Islet precursor cell (in vitro differentiated cells): ENCODE data around the gene BORCS6.
"Not testable (repeated sequence)": the region's sequence is repeated elsewhere in the genome, so short reads cannot be mapped to it uniquely, and the experiment has no call there.

Source experiments
- DNase-seq: peaks from one replicate; pipeline ENCODE4 v3.0.0-alpha.2; 2018

BORCS6 gene

DNA sequence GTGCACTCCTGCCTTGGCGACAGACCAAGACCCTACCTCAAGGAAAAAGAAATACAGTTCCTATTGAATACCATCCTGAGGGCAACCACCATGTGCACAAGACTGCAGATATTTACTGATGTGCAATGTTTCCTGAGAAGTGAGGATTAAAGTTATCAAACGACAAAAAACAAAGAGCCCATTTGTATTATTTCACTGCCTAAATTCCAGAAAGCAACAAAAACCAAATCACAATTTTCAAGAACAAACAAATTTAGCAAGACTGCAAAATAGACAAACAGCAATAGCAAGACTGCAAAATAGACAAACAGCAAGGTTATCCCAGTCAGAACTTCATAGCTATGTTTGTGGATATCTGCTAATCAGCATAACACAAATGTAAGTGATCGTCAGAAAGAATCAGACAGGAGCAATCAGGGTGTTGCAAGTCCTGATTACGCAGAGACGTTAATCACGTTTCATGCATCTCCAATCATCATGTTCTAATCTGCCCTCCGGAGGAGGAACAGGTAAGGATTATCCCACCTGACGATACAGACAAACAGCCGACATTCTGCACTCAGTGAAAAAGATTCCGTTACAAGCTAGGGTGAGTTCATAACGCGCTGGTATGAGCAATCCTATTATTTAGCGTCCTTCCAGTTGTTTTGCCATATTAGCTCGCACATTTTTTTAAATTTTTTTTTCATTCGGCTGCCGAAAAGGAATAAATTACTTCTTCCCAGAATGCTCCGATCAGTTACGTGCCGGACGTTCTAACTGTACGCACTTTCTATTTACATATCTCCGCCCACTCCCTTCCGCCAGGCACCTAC, 16.7 kb downstream of the BORCS6 start:
- DNase-seq = peak; percentile 94

DNA sequence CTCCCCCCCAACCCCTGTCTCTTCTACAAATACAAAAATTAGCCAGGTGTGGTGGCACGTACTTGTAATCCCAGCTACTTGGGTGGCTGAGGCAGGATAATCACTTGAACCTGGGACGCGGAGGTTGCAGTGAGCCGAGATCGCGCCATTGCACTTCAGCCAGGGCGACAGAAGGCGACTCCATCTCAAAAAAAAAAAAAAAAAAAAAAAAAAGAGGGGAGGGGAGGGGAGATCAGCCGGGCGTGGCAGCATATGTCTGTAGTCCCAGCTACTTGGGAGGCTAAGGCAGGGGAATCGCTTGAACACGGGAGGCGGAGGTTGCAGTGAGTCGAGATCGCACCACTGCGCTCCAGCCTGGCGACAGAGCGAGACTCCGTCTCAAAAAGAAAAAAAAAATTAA, 19.8 kb downstream of the BORCS6 start:
- DNase-seq = not testable (repeated sequence)

DNA sequence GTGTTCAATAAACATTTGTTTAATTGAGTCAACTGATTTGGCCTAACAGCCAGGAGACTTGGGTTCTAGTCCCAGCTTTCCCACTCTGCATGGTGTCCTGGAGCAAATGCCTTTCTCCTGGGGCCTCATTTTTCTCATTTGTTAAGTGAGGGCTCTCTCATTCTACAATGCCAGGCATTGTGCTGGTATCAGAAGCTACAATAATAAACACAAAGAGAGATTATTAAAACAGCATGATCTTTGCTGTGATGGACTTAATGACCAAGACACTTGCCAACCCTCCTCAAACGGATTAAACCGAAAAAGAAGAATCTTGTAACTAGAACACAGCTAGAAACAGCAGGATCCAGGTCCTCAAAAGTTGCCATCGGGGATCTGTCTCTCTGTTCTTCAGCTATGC, 22.5 kb downstream of the BORCS6 start:
- no peak for DNase-seq

DNA sequence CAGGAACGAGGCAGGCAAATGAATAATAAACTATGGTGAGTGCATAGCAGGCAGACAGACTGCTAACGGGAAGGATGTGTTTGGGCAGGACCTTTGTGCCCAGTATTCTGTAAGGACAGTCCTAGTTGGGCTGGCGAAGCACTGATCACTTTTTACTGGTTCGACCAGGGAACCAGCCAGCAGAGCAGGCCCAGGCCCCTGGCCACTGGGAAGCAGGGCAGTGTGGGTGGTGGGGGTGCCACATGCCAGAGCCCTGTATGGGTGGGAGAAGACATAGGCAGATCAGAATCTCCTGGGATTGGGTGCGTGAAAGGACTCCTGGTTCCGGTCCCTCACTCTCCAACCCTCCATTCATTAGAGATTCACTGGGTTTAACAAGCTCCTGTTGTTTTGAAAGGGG, 23.2 kb downstream of the BORCS6 start:
- DNase-seq = peak; percentile 51

DNA sequence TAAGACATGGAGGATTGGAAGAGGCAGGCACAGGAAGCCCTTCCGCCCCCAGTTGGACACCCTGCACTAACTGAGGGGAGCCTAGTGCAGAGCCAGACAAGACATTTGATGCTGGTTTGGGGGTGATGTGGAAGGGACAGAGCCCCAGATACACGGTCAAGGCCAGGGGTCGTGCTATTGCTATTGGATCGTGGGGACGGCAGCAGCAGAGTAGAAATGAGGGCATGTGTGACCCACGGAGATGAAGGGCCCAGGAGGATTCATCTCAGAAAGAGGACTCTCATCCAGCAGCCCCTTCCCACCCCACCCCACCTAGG, 25.2 kb downstream of the BORCS6 start:
- DNase-seq = no peak

DNA sequence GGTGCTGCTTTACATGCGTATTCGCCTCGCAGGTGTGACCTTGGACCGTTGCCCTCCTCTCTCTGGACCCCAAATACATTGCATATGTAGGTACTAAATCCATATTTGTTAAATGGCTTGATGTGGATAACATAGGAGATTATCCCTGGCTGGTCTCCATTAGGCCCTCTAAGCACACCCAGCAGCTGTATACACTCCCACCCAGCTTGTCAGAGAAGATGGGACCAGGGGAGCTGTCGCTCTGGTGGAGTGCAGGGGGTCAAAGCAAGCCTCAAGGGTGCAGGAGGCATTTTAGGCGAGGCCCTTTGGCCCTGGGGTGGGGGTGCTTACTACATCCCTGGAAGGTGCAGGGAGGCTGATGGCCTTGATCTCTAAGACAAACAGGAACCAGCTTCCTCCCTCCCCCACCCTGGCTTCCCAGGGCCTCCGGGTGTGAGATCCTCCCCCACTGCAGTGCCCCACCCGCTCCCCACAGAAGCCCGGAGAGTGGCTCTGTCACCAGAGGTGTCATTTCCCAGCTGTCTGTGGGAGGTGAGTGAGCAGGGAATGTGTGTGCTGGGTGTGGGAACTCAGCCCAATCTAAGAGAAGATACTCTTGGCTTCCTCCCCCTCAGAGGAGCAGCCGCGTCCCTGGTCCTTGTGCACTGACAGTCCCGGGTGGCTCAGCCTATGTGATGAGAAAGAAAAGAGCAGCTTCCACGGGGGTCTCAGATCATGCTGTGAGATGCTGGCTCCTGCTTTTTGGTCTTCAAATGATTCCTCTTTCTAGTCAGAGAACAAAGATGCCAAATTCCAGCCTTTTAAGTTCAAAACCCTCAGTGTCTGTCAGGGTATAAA, 25.8 kb downstream of the BORCS6 start:
- DNase-seq = peak; percentile 77

DNA sequence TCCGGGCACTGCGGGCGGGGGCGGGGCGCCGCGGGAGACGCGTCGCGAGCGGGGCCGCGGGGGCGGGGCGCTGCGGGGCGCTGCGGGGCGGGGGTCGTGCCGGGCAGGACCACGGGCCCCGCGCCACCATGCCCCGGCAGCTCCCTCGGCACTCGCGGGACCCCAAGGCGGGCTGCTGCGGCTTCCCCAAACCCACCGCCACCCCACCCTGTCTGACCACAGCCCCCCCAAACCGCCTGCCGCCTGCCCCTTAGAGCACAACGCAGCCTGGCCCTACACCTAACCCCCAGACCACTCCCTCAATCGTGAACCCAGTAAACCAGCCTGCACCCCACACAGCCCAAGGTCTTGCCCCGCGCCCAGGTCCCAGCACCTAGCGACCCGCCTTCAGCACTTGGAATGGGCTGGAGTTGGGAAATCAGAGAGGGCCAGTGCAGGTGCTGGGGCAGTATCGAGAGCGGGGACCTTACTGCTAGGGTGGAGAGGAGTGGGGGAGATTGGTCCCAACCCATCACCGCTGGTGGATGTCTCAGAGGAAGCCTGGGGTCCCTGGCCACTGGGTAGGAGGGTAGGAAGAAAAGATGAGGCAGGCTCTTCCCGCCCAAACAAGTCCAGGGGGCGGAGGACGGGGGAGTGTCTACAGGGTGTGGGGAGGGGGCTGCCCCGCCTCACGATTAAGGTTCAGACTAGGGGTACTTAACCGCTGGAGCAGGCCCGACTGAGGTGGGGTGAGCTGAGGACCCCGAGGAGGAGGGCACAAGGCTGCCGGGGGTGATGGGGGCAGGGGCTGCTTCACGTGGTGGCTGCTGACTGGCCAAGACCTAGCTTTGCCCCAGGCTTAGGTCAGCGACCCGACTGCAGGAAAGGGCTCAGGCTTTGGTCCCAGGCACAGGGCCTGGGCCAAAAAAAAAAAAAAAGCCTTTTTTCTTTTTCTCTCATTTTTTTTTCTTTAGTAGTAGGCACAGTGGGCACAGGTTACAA, 26.7 kb downstream of the BORCS6 start:
- peak; percentile 79 for DNase-seq

DNA sequence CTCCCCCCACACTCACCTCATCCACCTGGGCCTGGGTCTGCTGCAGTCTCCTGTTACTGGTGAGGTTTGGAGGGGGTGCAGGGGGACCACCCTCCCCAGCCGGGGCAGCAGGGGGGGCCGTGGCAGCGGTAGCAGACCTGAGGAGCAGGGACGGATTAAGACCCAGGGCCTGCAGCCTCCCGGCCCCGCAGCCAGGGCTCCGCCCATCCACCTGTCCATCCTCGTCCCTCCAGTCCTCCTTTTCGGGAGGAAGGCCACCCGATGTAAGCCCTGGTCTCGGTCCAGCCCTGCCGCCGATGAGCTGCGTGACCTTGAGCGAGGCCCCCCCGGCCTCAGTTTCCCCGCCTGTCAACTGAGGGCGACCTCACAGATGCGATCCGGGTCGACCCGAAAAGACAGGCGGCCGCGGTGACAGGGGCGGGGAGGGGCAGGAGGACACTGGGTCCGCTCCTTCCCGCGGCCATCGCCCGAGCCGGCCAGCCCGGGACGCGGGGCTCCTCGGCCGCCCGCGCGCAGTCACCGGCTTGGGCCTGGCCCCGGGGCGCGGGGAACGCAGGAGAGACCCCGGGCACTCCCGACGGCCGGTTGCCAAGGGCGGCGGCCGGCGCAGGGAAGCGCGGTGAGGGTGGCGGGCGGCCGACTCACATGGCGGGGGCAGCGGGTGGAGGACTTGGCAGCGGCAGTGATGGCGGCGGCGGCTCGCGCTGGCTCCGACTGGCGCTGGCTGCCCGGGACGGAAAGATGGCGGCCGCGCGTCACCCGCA, 27.6 kb downstream of the BORCS6 start, which contains the start of gene VAMP2:
TSS of gene VAMP2 (minus strand) at position 716 of the 764 bp plus-strand sequence. CDS start at position 647, 69 bp downstream.
- DNase-seq = peak; percentile 86

DNA sequence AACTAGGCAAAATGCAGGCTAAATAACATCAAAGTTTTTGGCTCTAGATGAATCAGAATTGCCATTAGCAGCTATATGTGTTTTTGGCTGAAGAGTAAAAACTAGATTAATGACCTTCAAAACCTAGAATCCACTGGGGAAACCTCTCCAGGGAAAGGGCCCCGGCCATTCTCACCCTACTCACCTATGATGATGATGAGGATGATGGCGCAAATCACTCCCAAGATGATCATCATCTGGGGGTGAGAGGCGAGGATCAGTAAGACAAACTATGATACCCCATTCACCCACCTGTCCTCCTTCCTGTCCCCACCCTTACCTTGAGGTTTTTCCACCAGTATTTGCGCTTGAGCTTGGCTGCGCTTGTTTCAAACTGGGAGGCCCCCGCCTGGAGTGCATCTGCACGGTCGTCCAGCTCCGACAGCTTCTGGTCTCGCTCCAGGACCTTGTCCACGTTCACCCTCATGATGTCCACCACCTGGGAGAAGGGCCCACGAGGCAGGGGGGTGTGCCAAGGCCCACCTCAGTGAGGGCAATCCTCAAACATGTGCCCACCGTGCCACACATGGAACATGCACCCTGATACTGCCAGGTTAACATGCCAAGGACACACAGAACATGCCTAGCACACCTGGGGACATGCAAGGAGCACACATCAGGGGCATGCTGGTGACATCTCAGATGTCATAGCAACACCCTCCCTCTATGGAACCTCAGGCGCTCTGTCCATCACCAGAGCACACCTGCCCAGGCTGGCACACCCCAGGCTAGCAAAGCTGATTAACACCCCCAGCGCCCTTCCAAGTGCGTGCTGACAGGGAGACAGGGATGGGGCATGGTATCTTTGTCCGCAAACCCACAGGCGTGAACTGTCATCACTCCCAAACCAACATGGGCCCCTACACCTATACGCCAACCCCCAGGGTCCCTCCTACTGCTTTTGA, 28.4 kb downstream of the BORCS6 start:
- DNase-seq = peak; percentile 48

DNA sequence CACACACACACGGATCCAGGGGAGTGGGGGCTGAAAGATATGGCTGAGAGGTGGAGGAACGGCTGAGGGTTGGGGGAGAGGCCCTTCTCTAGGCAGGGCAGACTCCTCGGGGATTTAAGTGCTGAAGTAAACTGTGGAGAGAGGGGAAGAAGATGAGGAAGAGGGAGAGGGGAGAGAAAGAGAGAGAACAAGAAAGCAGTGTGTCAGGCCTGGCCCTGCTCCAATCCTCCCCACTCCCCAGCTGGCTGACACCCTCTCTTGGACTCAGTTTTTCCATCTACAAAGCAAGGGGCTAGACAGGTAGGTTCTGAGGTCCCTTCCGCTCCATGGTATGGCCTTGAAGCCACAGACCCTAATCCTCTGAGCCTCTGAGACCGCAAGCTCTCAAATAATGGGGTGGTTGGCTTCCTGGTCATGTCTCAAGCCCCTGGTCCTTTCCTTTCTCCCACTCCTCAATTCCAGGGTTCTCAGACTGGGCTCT, 29.2 kb downstream of the BORCS6 start:
- DNase-seq = peak; percentile 48

DNA sequence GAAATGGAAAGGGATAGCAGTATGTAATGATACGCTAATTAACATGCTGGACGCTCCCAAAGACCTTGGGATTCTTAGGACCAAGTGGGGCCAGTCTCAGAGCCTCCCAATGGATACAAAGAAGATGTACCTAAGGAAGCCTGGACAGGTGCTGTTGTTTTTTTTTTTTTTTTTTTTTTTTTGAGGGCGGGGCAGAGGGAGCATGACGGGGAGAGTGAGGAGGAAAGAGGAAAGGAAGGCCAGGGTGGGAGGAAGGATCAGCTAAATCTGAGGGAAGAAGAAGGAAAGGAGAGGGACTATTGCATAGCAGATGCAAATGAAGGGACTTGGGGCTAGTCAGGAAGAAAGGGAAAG, 29.8 kb downstream of the BORCS6 start:
- no peak for DNase-seq

DNA sequence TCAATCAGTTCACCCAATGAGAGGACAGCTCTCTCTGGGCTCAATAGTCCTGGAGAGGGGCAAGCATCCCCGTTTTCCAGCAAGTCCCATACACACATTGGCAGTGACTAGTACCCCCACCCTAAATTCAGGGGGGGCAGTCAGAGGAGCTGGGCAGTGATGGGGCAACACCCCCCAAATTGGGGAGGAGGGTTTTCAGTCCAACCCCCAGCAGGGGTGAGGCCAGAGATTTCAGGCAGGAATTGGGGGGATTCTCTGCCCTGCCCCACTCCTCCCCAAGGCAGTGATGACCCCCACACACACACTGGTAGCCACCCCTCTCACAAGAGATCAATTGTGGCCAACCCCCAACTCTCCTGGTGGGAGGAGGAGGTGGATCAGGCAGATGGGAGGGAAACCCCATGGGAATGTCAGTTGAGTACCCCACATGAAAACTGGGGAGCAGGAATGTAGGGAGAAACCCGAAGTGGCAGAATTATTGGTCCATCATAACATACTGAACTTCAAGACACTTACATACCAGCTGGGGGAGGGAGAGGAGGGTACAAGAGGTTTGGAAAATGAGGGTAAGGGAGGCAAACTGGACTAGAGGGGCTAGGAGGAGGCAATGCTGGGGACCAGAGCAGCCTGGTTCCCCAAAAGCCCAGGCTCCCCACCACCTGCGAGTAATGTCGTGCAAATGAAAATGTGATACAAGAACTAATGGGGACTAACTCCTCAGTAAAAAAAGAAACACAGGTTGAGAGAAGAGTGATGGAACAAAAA, 30.3 kb downstream of the BORCS6 start:
- DNase-seq = no peak

DNA sequence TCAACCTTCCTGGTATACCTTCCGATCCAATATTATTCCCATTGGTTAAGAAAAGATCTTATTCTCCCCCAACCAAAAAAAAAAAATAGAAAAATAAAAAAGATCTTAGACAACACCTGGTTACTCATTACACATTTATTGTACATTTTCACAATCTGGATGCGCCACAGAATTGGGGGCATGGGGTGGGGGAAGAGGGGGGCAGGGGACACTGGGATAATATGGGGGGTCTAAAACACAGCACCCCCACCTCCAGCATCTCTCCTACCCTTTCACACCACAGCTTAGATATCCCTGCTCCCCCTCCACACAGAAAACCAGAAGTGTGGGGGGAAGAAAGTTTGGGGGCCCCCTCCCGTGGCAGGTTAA, 31.0 kb downstream of the BORCS6 start:
- no peak for DNase-seq

DNA sequence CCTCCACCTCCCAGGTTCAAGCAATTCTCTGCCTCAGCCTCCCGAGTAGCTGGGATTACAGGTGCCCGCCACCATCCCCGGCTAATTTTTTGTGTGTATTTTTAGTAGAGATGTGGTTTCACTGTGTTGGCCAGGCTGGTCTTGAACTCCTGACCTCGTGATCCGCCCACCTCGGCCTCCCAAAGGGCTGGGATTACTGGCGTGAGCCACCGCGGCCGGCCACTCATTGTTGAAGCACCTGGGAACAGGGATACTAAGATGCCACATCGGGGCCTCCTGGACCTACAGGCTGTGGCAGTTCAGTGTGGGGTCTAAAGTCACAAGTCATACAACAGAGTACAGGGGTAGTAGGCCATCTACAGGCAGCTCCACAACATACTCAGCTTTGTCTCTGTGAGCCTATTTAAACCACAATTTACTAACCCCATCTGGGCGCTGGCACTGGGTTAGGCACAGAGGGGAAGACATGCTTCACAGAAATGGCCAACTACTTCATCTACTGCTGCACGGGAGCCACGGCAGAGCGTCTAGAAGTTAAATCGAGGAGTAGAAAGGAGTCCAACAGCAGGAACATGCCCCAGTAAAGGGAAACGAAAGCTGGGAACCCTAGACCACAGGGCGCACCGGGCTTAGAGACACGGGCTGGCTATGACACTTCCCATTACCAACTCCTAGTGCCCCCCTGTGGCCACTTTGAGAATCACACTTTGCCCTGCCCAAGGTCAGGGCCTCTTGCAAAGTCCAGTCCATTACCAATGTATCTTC, 31.5 kb downstream of the BORCS6 start:
- DNase-seq = peak; percentile 98

DNA sequence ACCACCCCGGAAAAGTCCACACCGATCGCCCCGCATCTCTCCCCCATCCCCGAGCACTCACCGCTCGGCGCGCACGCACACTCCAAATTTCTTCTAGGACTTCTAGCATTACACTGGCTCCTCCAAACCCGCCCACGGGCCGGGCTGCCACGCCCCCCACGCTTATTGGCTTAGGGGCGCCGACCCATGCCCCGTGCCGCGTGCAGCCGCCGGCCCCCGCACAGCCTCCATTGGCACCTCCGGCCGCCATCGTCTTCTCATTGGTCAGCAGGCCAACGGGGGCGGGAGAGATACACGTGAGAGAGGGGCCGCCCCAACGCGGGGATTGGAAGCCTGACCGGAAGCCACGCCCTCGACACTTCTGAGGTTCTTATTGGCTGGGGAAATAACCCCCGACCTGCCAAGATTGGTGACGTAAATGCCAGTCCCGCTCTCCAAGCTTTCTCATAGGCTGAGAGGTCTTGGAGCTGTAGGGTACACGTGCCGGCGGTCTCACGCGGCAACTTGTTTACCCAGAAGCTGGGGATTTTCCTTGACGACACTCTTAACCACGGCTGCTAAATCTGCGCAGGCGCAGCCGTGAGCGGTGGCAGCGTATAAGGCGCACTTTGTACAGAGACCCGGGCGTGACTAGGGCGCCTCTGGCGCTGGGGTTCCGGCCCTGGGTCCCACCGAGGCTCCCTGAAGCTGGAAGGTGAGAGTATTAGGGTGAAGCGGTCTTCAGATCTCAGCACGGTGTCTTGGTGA, 33.6 kb downstream of the BORCS6 start:
- DNase-seq = peak; percentile 100

DNA sequence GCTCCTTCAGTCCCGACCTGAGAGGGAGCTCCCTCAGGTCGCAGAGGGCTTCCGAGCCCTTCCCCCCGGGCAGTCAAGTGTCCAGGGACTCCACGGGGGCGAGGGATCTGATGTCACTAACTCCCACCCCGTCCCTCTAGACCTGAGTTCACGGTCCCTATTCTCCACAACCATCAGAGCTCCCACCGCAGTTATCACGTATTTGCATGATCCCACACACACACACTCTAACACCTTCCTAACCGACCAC, 34.1 kb downstream of the BORCS6 start:
- no peak for DNase-seq

DNA sequence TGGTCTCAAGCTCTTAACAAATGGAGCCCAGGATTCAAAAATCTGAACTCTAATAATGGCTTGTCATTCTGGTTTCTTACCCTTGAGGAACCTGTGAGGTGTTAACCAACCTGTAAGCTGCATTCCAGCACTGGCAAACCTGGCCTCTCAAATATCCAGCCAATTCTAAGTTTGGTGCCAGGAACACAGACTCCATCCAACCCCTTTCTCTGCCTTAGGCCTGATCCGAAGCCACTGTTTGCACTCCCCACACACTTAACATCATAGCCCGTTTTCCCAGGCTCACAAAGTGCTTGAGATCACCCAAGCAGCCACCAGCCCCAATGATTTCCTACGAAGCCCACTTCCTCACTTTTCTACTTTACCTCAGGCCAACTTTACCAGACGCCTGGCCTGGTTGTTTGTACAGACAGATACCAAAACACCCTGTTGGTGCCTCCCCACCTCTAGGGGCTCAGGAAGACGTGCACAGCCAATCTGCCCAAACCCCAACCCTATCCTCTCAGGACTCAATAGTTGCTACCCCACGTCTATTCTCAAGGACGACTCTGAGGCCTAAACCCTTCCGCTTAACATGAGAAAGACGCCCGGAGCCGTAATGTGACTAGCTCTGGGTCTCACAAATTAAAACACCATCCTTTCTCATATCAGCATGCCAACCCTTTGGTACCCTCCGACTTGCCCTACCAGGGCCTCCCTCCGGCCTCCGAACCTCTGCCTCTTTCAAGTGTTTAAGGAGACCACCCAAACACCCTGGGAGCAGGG, 34.6 kb downstream of the BORCS6 start:
- DNase-seq = peak; percentile 61

DNA sequence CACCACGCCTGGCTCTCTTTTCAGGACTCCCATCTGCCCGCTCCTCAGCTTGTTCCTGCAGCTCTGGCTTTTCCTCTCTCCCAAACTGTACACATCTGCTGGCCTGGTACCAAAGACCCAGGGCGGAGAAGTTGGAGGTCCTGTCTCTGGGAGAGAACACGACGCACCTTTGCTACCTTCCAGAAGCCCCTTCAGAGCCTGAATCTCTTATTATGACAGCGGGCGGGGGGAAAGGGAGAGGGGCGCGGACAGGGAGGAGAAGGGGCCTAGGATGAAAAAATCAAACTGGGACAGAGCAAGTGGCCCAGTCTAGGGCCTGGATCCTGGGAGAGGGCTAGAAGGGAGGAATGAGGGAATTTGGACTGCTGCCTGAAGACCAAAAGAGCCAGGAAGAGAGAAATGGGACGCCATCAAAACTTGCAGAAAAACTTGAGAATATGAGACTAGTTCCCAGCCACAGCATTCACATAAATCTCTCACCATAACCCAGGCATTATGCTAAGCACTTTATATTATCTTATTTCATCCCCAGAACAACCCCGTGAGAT, 35.3 kb downstream of the BORCS6 start:
- DNase-seq = peak; percentile 55
